HG03575 (cell line): ENCODE results near the gene MSANTD2.

Experiments used
- ATAC-seq: cut with Tn5 transposase; IDR thresholded peaks from one replicate; pipeline ENCODE4 v1.9.1; 2021; ENCODE audit not compliant: unreplicated experiment, insufficient number of reproducible peaks, low FRiP score; ENCODE audit errors: extremely low read depth

Gene MSANTD2

DNA sequence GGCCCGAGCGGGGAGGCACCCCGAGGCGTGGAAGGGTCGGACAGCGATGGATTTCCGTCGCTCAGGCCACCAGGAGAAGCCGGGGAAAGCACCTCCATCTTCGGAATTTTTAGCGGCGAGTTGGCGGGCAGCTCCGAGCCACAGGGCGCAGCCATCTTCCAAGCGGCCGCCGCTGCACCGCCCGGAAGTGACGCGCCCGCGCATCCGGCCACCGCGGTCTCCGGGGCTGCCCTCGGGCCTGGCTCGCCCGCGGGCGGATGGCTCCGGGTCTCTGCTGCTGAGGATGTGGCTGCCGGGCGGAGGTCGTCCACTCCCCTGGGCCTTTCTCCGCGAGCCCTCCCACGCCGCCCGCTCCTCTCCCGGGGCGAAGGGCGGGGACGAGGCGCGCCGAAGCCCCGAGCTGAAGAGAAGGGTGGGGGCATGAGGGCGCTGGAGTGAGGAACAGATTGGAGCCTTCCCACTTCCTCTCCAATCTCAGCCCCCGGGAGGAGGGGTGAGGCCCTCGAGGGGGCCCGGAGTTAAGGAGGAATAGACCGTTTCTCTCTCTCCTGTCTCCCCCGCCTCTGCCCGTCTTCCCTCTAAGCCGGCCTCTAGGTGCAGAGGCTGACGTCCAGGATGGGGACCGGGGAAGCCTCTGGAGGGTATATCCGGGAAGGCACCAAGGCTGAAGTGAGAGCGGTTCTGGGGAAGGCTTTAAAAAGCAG, at the start of gene MSANTD2:
Gene MSANTD2 (minus strand): TSS at position 181 of the 704 bp plus-strand sequence. CDS start 26 bp downstream, at position 155.
- ATAC-seq, result peak; percentile 32

DNA sequence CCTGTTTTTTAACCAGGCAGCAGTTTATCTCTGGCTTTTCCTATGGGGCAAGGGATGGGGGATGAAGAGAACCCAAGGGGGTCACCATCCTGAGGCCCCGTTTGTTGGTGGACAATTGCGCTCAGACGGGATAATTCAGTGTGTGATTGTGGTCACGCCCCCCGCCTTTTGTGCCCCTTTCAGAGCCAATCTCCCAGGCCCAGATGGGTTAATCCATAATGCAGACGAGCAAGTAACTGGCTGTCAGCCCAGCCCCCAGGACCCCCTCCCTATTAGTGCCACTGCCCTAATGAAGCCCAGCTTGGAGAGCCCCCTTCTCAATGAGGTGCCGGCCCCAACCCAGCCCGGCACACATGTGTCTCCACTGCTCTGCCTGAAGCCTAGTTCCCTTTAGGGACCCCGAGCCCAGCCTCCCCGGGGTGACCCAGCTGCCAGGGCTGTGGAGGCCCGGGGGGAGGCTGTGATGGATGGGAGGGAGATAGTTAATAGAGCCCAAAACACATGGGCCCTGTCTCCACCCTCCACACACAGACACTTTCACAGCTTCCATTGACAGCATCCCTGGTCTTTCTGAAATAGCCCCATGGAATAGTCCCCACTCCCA, 46.0 kb upstream of the MSANTD2 start:
- no peak for ATAC-seq

DNA sequence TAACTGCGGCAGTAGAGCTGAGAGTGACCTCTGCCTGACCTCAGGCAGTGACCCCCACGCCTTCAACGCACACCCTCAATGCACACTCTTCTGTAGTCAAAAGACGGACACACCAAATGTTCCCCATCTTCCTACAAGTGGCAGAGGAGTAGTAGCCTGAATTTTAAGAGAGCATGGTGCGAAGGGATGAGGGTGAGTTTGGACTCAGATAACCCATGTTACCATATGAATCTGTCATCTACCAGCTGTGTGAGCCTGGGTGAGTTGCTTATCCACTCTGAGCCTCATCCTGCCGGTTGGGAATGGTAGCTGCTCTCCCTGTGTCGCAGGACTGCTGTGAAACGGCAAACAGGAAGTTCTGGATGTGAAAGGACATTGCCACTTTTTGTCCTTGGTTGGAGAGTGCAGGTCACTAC, 44.5 kb upstream of the MSANTD2 start:
- no peak for ATAC-seq

DNA sequence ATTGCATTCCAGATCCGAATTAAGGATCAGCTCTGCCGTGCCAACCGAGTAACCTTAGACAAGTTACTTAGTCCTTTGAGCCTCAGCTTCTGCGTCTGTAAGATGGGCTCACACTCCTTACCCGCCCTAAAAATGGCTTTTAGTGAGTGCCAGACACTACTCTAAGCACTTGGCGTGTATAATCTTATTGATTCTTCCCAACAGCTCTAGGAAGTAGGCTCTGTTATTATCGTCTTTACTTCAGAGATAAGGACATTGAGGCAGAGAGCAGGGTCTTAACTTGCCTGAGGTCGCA, 43.4 kb upstream of the MSANTD2 start:
- ATAC-seq, result no peak

DNA sequence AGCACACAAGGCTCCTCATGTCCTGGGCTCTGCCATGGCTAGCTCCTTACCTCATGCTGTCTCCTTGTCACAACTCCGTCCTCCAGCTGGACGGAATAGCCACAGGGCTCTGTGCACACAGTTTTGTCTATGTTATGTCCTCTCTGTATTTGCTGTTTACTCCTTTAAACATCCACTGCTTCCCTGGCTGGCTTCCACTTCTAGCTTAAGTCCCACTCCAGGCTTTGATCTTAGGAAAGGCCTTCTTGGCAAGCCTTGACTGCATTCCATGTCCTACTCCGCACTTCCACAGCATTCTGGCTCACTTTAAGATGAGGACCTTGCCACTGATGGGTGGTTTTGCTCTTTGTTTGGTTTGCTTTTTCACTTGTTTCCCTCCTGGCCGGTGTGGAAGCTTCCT, 42.1 kb upstream of the MSANTD2 start:
- no peak for ATAC-seq

DNA sequence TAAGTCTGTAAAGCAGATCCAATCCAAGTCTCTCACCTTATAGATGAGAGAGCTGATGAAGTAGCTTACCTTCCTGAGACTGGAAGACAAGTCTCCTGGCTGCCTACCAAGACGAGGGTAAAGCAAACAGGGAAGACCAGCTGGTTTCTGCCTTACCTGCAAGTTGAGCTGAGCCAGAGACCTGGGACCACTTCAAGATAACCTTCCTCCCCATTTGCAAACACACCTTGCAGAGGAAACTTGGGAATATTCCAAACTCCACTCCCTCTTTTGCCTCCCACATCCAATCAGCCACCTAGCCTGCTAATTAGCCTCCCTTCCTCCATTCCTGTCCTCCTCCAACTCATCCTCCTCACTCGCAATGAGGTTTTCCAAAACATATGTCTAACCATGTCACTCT, 41.6 kb upstream of the MSANTD2 start:
- ATAC-seq, result no peak

DNA sequence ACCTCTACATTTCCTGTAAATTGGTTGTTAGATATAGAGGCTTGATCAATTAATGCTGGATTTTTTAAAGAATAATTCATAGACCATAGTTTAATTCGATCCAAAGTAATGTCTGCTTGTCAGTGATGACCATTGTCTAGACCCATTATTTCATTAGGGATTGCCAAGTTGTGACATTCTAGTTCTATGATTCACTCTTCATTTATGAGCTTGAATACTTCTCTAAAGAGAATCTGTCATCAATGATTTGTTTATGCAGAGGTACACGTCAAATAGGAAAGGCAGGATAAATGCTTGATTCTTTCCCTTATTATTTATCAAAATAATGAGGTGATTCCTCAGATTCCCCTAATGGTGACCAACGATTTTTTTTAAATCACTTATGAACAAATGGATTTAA, 41.0 kb upstream of the MSANTD2 start:
- no peak for ATAC-seq

DNA sequence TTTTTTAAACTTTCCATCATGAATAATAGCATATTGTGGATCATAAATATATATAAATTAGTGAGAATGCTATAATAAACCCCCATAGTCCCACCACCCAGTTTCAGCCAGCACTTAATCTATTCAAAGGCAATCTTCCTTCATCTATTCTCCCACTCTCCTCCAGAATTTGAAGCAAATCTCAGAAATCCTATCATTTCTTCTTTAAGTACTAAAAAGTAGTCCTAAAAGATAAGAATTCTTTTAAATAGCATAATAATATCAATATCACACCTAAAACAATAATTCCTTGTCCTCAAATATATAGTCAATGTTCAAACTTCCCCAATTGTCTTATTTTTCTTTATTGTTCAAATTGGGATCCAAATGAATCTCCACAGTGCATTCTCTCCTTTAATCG, 40.5 kb upstream of the MSANTD2 start:
- no peak for ATAC-seq

DNA sequence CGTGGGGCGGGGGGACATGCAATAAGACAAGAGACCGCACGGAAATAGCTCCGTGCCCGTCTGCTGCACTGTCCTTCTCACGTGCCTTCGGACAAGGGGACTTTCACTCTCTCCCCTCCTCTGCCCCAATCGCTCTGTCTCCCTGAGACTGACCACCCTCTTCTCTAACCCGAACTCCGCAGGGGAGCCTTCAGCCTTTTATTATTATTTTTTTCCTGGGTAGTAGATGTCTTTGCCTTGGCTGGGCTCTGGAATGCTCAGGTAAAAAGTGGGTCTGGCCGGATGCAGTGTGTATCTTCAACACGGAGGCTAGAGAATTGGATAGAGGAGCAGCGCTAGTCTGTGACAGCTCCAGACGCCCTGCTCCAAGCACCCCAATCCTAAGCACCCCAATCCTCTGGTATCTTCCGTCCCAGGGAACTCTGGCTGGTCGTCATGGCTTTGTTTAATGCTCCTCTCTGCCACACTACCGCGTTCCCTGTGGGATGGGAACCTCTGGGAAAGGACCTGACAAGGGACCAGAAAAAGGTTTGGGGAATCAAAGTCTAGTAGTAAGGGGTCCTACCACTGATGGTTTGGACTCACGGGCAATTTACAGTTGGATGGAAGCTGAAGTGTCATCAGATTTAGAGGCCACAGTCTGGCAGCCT, 39.9 kb upstream of the MSANTD2 start:
- no peak for ATAC-seq

DNA sequence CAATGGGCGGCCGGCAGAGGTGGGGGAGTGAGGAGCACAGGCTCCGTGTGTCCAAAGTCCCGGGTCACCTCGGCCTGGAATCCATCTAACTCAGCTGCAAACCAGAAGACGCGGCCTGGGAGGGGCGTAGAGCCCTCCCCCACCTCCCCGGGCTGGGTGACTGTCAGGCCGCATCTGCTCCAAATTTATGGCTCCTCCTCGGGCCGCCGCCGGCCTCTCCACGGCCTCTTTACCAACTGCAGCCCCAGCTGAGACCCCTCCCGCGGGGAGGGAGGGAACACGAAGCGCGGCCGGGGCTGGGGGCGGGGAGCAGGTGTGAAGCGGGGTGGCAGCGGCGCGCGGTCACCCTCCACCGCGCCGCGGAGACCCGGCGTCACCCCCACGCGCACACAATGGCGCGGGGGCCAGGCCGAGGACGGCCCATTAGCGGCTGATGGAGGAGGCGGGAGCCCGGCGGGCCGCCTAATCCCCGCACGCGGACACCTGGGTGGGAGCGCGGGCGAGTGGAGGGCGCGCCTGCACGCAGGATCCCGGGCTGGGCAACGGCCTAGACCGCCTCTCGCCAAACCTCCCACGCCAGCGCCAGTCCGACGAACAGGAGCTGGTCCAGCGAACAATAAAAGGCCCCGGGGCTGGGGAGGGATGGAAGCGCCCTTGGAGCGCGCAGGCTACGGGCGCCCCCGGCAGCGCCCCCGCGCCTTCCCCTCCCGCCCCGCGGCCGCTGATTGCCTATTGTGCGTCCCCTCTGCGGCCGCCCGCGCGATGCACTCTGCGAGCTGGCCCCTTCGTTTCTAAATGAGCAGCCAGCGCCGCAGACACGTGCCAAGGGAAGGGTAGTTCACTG, 39.1 kb upstream of the MSANTD2 start:
- no peak for ATAC-seq

DNA sequence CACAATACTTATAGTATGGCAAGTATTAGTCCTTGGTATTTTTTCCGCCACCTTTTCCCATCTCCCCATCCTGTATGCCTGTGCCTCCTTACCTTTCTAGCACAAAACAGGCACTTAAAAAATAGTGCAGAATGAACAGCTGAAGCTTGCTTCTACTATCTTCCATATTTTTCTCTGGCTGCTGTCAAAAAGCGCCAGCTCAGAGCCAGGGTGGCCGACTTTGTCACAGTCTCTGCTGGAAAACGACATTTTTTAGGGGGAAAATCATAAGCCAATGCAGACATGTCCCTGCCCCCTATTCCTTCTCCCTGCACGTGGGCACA, 38.6 kb upstream of the MSANTD2 start:
- ATAC-seq, result no peak

DNA sequence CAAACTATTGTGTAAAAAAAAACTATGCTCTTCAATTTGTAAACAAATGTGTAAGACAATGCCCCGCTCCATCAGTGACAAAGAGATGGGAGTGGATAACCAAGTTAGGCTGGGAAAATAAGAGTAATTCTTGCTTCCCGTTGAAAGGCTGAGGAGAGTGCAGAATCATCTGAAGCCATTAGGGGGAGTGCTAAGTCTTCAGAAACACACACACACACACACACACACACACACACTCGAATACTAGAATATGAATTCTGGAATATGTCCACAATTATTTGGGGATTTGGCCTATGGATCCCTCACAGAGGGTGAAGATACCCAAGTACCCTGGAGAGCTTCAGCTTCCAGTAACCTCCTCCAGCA, 37.3 kb upstream of the MSANTD2 start:
- no peak for ATAC-seq

DNA sequence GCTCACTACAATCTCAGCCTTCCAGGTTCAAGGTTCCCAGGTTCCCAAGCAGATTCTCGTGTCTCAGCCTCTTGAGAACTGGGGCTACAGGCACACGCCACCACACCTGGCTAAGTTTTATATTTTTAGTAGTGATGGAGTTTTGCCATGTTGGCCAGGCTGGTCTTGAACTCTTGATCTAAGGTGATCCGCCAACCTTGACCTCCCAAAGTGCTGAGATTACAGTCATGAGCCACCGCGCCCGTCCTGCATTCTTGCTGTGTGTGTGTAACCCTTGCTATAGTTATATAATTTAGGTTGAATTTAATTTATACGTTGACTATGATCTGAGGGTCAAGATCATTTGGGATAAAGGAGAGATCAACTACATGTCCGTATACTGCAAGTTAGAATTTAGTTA, 35.7 kb upstream of the MSANTD2 start:
- no peak for ATAC-seq

DNA sequence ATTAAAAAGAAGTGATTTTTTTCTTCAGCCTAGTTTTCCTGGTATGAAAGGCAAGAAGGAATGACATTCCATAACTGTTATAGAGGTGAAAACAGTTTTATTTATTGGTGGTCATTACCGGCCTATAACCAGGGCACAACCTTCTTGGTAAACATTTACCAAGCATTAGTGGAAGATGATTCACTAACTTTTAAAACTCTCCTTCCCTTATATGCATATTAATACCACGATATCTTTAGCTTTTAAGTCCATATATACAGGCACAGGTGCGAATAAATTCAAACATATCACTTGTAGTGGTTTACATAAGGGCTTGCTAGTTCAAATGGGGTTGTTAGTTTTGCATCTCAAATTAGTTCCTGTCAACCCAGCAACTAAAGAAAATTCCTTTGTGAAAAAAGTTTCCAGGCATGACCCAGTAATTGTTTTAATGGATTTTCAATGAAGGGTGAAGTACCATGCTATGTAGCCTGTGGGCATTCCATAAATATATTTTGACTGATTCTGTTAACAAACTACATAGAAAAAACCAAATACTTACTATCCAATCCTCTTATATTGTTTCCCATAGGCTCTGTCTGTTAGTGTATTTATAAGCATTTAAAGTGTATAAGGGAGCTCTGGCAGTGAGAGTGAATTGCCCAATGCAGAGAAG, 34.4 kb upstream of the MSANTD2 start:
- no peak for ATAC-seq

DNA sequence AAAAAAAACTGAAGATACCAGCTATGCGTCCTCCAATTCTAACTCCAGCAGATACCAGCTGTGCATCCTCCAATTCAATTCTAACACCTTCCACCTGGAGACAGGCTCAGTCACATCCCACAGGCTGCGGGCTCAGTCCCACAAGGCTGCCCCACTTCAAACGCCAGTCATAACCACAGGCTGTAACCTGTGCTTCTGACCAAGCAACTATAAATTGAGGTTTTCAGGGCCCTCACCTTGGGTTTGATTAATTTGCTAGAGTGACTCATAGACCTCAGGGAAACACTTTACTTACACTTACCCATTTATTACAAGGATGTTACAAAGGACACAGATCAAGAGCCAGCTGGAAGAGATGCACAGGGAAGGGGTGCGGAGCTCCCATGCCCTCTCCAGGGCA, 32.4 kb upstream of the MSANTD2 start:
- no peak for ATAC-seq

DNA sequence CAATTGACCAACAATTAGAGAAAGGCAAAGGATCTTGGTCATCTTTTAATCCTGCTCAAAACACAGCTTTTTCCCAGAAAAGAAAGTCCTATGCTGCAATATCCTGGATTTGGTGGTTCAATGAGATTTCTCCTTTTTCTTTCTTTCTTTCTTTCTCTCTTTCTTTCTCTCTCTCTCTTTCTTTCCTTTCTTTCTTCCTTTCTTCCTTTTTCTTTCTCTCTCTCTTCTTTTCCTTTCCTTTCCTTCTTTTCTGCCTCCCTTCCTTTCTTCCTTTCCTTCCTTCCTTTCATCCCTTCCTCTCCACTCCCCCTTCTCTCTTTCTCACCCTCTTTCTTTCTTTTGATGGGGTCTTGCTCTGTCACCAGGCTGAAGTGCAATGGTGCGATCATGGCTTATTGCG, 31.7 kb upstream of the MSANTD2 start:
- ATAC-seq, result no peak

DNA sequence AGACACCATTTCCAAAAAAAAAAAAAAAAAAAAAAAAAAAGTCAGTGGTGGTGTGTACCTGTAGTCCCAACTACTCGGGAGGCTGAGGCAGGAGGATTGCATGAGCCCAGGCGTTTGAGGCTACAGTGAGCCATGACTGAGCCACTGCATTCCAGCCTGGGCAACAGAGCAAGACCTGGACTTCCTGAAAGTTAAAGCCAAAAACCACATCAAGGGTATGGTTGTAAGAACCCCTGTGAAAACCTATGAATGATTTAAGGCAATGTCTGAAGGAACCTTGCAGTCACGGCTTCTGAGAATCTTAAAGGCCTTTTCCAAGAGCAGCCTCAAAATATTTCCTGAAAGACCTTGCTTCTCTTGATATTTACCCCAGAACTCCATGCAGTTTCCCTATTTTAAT, 30.5 kb upstream of the MSANTD2 start:
- ATAC-seq, result no peak

DNA sequence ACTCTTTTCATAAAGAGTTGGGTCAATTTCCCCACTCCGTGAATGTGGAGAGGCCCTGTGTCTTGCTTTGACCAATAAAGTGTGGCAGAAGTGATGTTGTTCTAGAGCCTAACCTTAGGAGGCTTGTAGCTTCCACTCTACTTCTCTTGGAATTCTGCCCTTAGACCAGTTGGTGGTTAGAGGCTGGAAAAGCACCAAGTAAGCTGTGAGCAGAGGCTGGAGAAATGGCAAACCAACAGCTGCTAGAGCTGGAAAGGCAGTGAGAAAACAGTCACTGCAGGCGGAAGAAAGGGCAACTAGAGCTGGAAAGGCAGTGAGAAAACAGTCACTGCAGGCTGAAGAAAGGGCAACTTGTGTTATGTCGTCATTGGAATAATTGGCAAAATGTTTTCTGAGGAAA, 29.8 kb upstream of the MSANTD2 start:
- no peak for ATAC-seq

DNA sequence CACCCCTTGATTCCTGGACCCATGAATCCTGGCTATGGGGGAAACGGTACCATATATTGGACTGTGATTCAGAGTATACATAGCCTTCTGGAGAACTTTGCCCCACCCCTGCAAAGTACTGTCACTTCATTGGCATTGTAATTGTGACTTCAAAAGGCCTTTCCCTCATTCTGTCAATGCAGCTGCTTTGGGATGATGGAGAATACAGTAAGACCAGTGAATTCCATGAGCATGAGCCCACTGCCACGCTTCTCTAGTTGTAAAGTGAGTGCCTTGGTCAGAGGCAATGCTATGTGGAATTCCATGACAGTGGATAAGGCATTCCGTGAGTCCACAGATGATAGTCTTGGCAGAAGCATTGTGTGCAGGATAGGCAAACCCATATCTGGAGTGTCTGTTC, 25.7 kb upstream of the MSANTD2 start:
- no peak for ATAC-seq
